DMS53 treated with DMSO at 0.1 percent for 48 hours (cell line): Measurements from ENCODE around the gene CHST15.

ENCODE experiments used
- DNase-seq: peaks from one replicate; lab custom pipeline; 2025; ENCODE audit not compliant: unreplicated experiment; lab: John Stamatoyannopoulos, UW

CHST15 gene

GRCh38 chr10:123972481-123973401 lies 120.7 kb downstream of the CHST15 start:
- DNase-seq, result no peak

- no peak for DNase-seq
Measured at GRCh38 chr10:123970927-123971286, 122.5 kb downstream of the CHST15 start.

GRCh38 chr10:123970207-123970926 lies 123.0 kb downstream of the CHST15 start:
- DNase-seq, result no peak

- DNase-seq, result no peak
Measured at GRCh38 chr10:123967626-123968243, 125.7 kb downstream of the CHST15 start.

GRCh38 chr10:123966896-123967231 lies 126.5 kb downstream of the CHST15 start:
- DNase-seq, result no peak

GRCh38 chr10:123965973-123966895 lies 127.2 kb downstream of the CHST15 start:
- no peak for DNase-seq

GRCh38 chr10:123964953-123965352 lies 128.4 kb downstream of the CHST15 start:
- DNase-seq, result no peak

- no peak for DNase-seq
Measured at GRCh38 chr10:123962756-123963530, 130.5 kb downstream of the CHST15 start.

- no peak for DNase-seq
Measured at GRCh38 chr10:123958241-123958640, 135.2 kb downstream of the CHST15 start.
